Subcutaneous abdominal adipose tissue (tissue), 5 donors: ENCODE data around the gene ZBTB40.
A peak's percentile ranks its signal among the peaks of the same experiment; 100 is the strongest.

ENCODE experiments used
- H3K27ac ChIP-seq: one replicate; pipeline ENCODE4 v1.7.0; 2013; ENCODE audit warnings: low read depth, mild to moderate bottlenecking, inconsistent platforms, low read length, moderate library complexity
- H3K27me3 ChIP-seq, 5 donors: one replicate each; pipeline ENCODE4 v1.7.0; 2013; ENCODE audit warnings: low read length in 5 of 5, inconsistent platforms in 1 of 5; ENCODE audit not compliant: control insufficient read depth in 5 of 5, insufficient read depth in 4 of 5
- H3K36me3 ChIP-seq, 5 donors: one replicate each; pipeline ENCODE4 v1.7.0; 2013; ENCODE audit warnings: low read length in 5 of 5; ENCODE audit not compliant: control insufficient read depth in 5 of 5, insufficient read depth in 5 of 5
- H3K4me1 ChIP-seq, 5 donors: one replicate each; pipeline ENCODE4 v1.7.0; 2013; ENCODE audit warnings: low read length in 5 of 5, mild to moderate bottlenecking in 3 of 5, moderate library complexity in 1 of 5; ENCODE audit not compliant: control insufficient read depth in 5 of 5, insufficient read depth in 5 of 5
- H3K4me3 ChIP-seq, 5 donors: one replicate each; pipeline ENCODE4 v1.7.0; 2013; ENCODE audit warnings: low read length in 5 of 5, low read depth in 1 of 5
- H3K9ac ChIP-seq, 5 donors: one replicate each; pipeline ENCODE4 v1.7.0; 2013; ENCODE audit warnings: low read length in 5 of 5, mild to moderate bottlenecking in 4 of 5, moderate library complexity in 3 of 5
- H3K9me3 ChIP-seq, 5 donors: one replicate each; pipeline ENCODE4 v1.7.0; 2013; ENCODE audit warnings: low read length in 5 of 5; ENCODE audit not compliant: control insufficient read depth in 5 of 5
- donor health status: healthy.
- donor health status: healthy.
- donor health status: healthy.
- donor health status: healthy.
- donor health status: healthy.

Gene ZBTB40

DNA sequence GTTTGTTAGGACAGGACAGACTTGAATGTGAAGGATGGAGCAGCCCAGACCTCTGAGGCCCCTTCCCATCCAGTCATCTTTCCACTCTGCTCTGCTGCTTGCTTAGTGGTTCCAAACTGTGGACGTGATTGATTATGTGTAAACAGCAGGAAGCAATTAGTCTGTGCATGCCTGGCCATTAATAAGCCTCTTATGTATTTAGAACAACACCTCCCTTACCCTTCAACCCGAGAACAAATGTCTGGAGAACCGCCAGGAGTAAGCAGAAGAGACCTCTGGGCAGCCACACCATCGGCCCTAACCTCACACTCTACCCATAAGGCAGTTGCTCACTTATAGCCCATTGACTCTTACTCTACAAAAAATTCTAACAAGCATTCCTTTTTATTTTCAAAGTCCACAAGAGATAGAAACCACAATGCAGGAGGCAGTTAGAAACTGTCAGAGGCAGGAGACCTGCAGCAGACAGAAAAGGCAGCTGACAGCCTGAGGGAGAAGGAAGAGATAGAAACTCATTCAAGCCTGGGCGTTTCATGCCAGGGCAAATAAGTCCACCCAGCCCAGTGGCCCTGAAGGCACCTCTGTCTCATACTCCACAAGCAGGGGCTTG lies 105.8 kb downstream of the ZBTB40 start:
- Histone ChIP-seq H3K4me1 (peaks cover 0 to 5% (median 0%) of the 10 kb centered on the region in 5 donors), H3K36me3 (no peaks in the 10 kb centered on the region), H3K4me3 (no peak overlapping the region), H3K9ac (no peak overlapping the region), H3K27me3 (peaks cover 39 to 83% (median 80%) of the 10 kb centered on the region in 5 donors), H3K27ac (no peak overlapping the region), H3K9me3 (no peaks in the 10 kb centered on the region)

DNA sequence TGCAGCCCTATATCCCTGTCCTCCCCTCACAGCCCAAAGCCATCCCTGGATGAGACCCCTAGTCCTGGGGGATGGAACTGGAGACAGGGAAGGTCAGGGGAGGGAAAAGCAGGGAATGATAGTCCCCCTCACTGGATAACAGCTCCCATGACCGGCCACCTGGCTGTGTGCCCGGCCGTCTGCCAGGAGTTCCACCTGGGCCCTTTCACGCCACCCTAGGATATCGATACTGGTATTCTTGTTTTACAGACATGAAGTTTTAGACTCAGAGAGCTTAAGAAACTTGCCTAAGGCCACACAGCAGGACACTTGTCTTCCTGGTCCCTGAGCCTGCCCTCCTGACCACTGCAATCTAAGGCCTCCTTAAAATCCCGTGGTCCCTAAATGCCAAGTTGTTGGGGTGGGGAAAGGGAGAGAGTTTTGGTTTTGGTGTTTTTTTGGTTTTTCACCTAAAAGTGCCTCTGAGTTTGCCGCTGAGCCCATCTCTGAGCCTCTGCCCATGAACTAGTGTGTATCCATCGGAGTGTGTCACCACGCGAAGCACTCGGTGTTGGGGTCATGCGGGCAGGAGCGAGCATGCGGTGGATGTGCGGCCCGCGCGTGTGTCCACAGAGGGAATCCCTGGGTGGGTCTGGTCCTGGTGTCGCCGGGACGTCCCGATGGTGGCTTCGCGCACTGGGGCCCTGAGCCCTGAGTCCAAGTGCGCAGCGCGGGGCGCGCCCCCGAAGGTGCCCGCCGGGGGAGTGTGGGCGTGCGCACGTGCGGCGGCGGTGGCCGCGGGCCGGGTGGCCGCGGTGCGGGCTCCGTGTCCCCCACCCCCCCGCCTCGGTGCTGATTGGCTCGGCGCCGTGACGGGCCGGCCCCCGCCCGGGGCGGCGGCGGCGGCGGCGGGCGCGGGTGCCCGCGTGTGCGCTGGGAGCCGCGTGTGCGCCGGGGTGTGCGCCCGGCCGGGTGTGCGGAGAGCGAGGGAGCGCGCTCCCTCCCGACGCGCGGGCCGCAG lies 111.2 kb downstream of the ZBTB40 start, which contains the start of gene EPHA8:
EPHA8 (plus strand) TSS at position 906 of the 1,000 bp plus-strand sequence. CDS start 147 bp downstream, outside the sequence.
- H3K4me1 ChIP-seq, result peaks cover 0 to 4% (median 2%) of the 10 kb centered on the region in 5 donors
- H3K27ac ChIP-seq, result no peak within 1 kb of the TSS
- H3K9ac ChIP-seq, result no peak within 1 kb of the TSS
- peak within 1 kb of the TSS in 2 of 5 donors; percentile 11 to 31 for H3K4me3 ChIP-seq
- no peaks in the 10 kb centered on the region for H3K36me3 ChIP-seq
- peaks cover 40 to 74% (median 72%) of the 10 kb centered on the region in 5 donors for H3K27me3 ChIP-seq
- no peaks in the 10 kb centered on the region for H3K9me3 ChIP-seq

DNA sequence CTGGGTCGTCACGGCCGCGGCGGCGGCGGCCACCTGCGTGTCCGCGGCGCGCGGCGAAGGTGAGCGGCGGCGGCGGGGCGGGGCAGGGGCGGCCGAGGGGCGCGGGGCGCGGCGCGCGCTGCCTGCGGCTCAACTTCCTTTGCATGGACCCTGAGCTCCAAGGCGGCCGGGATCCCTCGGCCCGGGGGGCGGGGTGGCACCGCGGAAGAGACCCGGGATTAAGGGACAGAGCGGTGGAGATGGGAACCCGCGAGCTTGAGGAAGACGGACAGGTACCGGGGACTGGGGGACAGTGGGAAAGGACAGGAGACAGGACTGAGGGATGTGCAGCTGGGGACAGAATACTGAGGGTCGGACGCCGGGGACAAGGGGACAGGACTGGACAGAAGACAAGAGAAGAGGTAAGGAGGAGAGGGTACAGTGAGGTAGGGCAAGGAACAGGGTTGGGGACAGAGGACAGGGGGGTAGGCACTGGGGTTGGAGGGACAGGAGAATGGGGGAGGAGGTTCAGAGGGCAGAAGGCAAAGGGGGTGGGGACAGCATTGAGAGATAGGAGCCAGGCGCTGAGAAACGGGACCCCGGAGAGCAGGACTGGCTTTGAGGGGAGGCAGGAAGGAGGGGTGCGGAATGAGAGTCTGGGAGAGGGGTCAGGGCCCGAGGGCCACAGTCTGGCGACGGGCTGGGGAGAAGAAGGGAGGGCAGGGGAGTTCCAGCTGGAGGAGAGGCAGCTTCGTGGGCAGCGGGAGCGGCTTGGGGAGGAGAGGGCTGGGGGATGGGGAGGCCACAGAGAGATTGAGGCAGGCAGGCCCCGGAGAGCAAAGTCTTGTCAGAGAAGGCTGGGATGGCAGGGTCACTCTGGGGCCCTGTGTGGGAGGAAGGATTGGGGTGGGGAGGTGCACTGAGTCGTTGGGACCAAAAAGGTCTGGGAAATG lies 112.3 kb downstream of the ZBTB40 start:
- Histone ChIP-seq H3K4me1 (peaks cover 0 to 4% (median 2%) of the 10 kb centered on the region in 5 donors), H3K4me3 (no peak overlapping the region), H3K9me3 (no peaks in the 10 kb centered on the region), H3K9ac (no peak overlapping the region), H3K27me3 (peaks cover 40 to 73% (median 69%) of the 10 kb centered on the region in 5 donors), H3K36me3 (no peaks in the 10 kb centered on the region), H3K27ac (no peak overlapping the region)

DNA sequence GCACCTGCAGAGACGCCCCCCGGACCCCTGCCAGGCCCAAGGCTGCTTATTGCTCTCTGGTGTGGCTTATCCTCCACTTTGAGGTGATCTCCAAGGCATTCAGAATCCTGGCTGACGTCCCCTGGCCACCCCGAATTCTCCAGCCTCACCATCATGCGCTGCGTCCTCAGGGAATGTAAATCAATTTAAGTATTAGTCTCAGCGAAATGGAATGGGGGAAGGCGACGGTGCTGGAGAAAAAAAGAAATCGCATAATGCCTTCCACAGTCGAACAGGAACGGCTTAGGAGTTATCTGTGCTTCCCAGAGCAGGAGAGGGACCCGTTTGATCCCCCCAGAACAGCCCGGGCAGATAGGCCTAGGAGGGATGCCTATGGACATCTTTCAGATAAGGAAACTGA lies 114.5 kb downstream of the ZBTB40 start:
- Histone ChIP-seq H3K9me3 (no peaks in the 10 kb centered on the region), H3K9ac (no peak overlapping the region), H3K4me3 (no peak overlapping the region), H3K27me3 (peaks cover 40 to 67% (median 56%) of the 10 kb centered on the region in 5 donors), H3K36me3 (no peaks in the 10 kb centered on the region), H3K4me1 (peaks cover 0 to 4% (median 2%) of the 10 kb centered on the region in 5 donors), H3K27ac (no peak overlapping the region)

DNA sequence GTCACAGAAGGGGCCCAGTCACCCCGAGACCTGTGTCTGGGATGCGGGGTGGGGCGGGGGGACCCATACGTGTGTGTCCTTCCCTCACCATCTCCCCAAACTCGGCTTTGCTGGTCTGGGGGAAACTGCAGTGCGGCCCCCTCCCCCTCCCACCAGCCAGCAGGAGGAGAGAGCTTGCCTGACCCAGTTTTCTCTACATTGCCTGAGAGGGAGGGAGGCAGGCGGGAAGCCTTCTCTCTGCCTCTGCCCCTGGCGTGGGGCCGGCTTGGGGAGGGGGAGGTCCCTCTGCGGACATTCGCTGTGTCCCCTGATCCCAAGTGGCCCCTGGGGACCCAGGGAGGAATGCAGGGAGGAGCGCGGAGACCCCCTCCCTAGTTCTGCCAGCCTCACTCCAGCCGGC lies 115.5 kb downstream of the ZBTB40 start:
- H3K36me3 ChIP-seq, result no peaks in the 10 kb centered on the region
- peaks cover 0 to 4% (median 2%) of the 10 kb centered on the region in 5 donors for H3K4me1 ChIP-seq
- H3K9me3 ChIP-seq, result no peaks in the 10 kb centered on the region
- no peak overlapping the region for H3K9ac ChIP-seq
- peaks cover 37 to 62% (median 51%) of the 10 kb centered on the region in 5 donors for H3K27me3 ChIP-seq
- no peak overlapping the region for H3K27ac ChIP-seq
- no peak overlapping the region for H3K4me3 ChIP-seq

DNA sequence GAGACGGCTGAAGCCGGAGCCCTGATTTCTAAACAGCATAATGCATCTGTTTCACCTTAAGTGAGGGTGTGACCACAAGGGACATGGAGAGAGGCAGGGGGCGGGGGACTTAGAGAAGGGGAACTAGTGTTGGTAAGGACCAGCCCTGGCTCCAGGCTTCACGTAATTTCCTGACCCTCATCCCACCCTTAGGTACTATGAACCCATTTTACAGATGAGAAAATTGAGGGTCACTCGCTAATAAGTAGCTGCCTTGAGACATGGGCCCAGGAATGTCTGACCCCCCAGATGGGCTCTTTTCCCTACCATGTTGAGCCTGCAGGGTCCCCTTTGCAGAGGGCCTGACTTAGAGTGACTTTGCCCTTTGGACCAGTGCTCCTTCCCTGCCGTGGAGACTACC lies 116.3 kb downstream of the ZBTB40 start:
- H3K36me3 ChIP-seq, result no peaks in the 10 kb centered on the region
- H3K27ac ChIP-seq, result no peak overlapping the region
- H3K9ac ChIP-seq, result no peak overlapping the region
- H3K4me3 ChIP-seq, result no peak overlapping the region
- peaks cover 0 to 2% (median 1%) of the 10 kb centered on the region in 5 donors for H3K4me1 ChIP-seq
- H3K27me3 ChIP-seq, result peaks cover 29 to 62% (median 49%) of the 10 kb centered on the region in 5 donors
- no peaks in the 10 kb centered on the region for H3K9me3 ChIP-seq

DNA sequence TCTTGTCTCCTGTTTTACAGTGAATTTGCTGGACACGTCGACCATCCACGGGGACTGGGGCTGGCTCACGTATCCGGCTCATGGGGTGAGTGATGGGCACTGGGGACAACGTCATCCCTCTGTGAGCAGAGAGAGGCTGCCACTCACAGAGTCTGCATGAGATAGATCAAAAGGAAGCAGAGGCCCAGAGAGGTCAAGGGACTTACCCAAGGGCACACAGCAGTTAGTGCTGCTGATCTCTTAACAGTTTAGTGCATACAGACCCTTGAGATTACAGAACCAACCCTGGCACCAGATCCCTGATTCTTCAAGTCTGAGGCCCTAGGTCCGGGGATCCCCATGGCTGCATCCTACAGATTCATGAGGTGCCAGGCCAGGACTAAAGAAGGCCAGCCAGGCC lies 117.6 kb downstream of the ZBTB40 start:
- Histone ChIP-seq H3K4me3 (no peak overlapping the region), H3K9me3 (no peaks in the 10 kb centered on the region), H3K27me3 (peaks cover 30 to 64% (median 42%) of the 10 kb centered on the region in 5 donors), H3K4me1 (no peaks in the 10 kb centered on the region), H3K36me3 (no peaks in the 10 kb centered on the region), H3K27ac (no peak overlapping the region), H3K9ac (no peak overlapping the region)

DNA sequence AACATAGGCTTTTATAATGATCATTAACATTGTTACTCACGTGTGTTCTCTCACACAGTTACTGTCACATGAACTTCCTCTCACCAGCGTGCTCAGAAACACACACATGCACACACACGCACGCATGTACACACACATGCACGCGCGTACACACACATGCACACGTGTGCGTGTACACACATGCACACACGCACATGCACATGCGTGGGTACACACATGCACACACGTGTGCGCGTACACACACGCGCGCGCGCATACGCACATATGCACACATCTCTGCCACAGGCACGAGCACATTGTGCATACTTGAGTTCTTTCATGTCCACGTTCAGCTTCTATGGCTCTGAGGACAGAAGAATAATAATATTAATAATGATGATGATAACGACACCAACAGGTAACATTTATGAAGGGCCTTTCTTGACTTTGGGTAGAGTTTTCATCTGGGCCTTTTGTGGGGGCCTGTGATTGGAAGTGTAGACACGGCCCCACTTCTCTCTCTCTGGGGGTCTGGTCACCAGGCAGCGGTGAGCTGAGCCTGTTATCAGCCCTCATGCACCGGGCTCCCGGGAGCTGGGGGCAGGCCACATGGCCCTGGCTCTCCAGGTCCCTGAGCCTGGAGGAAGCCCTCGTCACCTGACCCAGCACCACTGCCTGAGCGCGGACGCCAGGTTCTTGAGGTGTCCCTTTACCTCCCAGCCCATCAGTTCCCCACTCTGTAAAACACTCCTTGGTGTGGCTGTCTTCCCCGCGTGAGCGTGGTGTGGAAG lies 118.7 kb downstream of the ZBTB40 start:
- Histone ChIP-seq H3K9ac (no peak overlapping the region), H3K36me3 (no peaks in the 10 kb centered on the region), H3K27me3 (peaks cover 21 to 55% (median 33%) of the 10 kb centered on the region in 5 donors), H3K4me3 (no peak overlapping the region), H3K27ac (no peak overlapping the region), H3K4me1 (no peaks in the 10 kb centered on the region), H3K9me3 (no peaks in the 10 kb centered on the region)

DNA sequence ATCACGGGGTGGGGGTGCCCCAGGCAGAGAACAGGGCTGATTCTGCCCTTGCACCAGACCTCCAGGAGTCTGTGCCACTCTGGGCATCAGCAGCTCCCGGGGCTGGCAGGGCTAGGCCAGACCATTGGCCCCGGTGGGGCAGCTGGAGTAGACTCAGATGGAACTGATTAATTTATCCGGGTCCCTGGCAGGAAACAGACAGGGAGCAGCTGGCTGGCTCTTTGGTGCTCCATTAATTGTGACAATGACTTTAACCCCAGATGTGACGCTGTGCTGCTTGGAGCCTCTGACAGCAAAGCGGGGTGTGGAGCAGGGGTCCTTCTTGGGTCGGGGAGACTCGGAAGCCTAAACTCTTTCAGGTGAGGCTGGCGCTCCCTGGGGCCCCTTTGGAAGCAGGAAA lies 121.2 kb downstream of the ZBTB40 start:
- Histone ChIP-seq H3K4me3 (no peak overlapping the region), H3K9me3 (peaks cover 0 to 2% (median 0%) of the 10 kb centered on the region in 5 donors), H3K4me1 (no peaks in the 10 kb centered on the region), H3K36me3 (no peaks in the 10 kb centered on the region), H3K9ac (no peak overlapping the region), H3K27me3 (peaks cover 11 to 34% (median 21%) of the 10 kb centered on the region in 5 donors), H3K27ac (no peak overlapping the region)
